HG03064 (cell line): Measurements from ENCODE around the gene KLC1.

Source experiments
- ATAC-seq: cut with Tn5 transposase; IDR thresholded peaks from one replicate; pipeline ENCODE4 v1.9.1; 2021; ENCODE audit warnings: low read depth; ENCODE audit not compliant: unreplicated experiment

Gene KLC1

DNA sequence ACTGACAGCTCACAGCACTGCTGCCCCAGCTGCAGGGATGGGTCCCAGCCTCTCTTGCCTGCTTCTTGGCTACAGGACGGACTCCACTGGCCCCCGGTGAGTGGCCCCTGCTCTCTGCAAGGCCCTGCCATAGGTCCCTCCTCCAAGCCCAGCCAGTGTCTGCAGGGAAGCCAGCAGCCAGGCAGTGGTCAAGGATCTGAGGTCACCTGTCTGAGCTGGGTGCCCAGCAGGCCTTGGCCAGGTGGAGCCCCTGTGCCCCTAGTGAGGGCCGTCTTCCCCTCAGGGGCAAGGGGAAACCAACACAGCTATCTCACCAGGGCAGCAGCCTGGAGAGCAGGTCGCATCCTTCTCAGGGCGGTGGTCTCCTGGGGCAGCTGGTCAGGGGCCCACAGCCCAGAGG lies 73.1 kb downstream of the KLC1 start:
- no peak for ATAC-seq

GRCh38 chr14:103702497-103703432 lies 73.8 kb downstream of the KLC1 start:
- ATAC-seq, result no peak

GRCh38 chr14:103703433-103704385 lies 74.7 kb downstream of the KLC1 start:
- no peak for ATAC-seq

DNA sequence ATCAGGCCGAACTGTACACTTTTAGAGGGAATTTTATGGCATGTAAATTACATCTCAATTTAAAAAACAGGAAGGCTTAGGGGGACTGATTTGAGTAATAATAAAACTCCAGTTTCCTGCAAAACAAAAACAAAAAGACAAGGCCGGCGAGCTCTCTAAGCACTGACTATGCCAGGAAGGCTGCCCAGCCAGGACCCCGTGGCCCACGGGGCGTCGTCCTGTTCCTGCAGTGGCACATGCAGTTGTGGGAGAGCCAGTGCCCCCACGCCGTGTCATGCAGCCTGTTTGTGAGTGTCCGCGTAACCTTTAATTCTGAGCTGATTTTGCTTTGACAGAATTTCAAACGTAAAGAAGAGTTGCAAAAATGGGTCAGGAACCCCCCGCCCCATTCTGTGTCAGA lies 75.7 kb downstream of the KLC1 start:
- ATAC-seq, result no peak

GRCh38 chr14:103705118-103705503 lies 76.1 kb downstream of the KLC1 start:
- ATAC-seq, result no peak

GRCh38 chr14:103705504-103706284 lies 76.7 kb downstream of the KLC1 start:
- no peak for ATAC-seq

DNA sequence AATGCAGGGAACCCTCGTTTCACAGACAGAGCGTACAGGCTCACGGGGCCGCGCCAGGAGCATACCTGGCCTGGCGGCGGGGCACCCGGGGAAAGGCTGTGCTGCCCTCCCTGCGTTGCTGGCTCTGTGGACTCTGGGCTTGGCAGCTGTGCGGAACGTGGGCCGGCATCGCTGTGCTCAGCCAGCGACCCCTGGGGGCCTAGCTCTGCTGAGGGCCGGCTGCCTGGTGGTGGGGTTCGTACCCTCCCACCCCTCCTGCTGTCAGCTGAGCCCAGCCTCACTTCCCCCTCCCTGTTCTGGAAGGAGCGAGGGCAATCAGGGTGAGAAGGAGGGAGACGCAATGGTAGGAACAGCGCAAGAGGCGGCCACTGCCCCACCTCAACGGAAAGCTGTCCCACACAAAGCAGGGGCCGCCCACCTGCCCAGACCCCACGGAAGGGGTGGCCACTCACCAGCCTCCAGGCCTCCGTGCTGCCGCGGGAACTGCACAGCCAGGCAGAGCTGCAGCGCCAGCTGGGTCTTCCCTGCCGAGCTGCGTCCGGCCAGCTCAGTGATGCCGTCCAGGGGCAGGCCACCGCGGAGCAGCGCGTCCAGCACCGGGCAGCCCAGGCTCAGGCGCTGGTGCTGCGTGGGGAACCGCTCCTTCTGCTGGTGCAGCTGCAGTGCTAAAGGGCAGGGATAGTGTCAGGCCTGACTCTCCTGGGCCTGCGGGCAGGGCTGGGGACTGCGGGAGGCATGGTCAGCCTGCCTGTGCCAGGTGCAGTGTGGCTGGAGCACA lies 77.7 kb downstream of the KLC1 start:
- ATAC-seq, result no peak

- no peak for ATAC-seq
Measured at GRCh38 chr14:103707329-103708263, 78.6 kb downstream of the KLC1 start.

DNA sequence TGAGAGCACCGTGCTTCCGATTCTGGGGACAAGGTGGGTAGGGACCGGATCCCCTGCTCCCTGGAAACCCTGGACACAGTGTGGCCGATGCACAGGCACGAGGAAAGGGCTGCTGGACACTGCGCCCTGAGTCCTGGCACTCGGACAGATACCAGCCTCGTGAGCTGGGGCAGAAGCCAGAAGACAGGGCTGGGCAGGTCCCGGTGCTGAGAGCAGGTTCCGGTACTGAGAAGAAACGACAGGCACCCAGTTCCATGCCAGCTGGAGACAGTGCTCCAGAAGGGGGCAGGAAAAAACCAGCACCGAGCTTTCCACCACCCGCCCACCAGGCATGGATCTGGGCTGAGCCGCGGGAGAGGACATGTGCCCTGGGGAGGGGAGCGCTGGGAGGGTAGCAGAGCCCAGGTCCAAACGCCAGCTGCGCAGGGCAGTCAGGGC lies 79.8 kb downstream of the KLC1 start:
- no peak for ATAC-seq

DNA sequence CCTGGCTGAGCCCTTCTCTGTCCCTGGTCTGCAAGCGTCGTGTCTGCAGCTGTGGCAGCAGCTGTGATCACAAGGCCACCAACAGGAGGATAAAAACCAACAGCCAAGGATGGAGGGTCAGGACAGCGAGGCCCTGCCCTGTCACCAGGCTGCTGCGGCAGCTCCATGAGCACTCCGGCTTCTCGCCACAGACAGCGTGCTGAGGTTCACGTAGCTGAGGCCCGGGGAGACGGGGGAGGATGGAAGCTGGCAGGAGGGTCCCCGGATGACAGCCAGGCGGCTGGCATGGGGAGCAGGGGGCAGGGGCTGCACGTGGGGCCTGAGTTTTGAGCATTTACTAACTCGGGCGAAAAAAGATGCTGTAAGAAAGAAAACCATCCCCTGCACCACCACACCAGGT lies 80.8 kb downstream of the KLC1 start:
- ATAC-seq, result no peak

GRCh38 chr14:103710771-103711377 lies 81.9 kb downstream of the KLC1 start:
- no peak for ATAC-seq

- ATAC-seq, result no peak
Measured at GRCh38 chr14:103711516-103712431, 82.8 kb downstream of the KLC1 start.

DNA sequence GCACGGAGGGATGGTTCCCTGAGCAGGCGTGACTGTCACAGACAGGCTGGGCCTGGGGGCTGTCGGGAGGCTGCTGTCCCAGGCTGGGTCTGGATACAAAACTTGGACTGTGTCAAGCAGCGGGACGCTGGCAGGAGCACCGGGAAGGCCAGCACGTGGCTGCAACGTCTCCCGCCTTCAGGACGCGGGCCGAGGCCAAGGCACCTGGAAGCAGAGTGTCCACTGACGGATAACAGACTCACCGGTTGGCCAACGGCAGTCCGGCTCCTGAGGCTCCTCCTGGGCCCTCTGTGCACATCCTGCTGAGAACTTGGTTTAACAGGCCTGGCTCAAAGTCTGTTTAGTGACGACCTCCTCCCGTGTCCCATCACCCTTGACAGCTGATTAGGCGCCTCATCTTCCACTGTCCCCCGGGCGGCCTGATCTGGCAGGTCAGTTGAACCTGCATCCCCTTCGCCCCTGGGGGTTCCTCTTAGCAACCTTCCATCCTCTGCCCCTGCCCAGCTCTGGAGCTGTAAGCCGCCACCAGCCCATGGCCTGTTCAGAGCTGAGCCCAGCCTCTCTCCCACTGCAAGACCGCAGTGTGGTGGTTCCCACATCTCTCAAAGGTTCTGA lies 83.7 kb downstream of the KLC1 start:
- ATAC-seq, result no peak

GRCh38 chr14:103713304-103714062 lies 84.5 kb downstream of the KLC1 start:
- no peak for ATAC-seq

DNA sequence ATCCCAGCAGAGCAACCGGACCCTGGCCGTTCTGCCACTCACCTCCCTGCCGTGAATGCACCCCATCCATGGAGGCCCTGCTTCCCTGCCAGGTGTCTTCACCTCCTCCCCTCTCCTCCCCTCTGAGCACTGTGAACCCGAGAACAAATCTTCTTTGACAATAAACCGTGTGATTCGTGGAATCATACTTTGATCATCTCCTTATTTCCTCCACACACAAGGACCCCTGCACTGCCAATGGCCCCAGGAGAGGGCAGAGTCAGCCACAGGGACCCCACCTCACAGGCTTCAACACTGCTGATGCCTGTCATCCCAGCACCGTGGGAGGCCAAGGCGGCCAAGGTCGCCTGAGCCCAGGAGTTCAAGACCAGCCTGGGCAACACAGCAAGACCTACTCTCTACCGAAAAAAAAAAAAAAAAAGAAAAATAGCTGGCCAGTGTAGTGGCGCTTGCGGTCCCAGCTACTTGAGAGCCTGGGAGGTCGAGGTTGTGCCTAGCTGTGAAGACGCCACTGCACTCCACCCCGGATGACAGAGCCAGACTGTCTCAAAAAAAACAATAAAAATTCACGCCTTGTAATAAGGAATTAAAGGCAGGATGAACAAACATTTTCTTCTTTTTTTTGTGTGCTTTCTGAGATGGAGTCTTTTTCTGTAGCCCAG lies 85.2 kb downstream of the KLC1 start:
- no peak for ATAC-seq
